ENCODE measurements around the gene MTMR10. TPM values are rescaled to one million over a fixed set of nuclear protein-coding genes. Genes with fewer than 3 reads are reported as not detected.

The MTMR10 gene
- total and polyA plus RNA-seq, 2 experiments from 2014 or later, result 4.3 to 11.3 TPM

GRCh38 chr15:30929982-30930381 lies 61.4 kb downstream of the MTMR10 start:
- H3K4me1 Mint-ChIP-seq, result peaks cover 6% of the 10 kb centered on the region; the same call in 2 of the 3 replicates
- no peaks in the 10 kb centered on the region for H3F3A ChIP-seq (replicated peaks; ENCODE audit: low read depth)
- 0 out of 2 replicates have a peak, but pooled peaks cover 6% of the 10 kb centered on the region for H3K79me2 ChIP-seq (replicated peaks; ENCODE audit: insufficient read depth)
- no peak overlapping the region for H3K4me3 Mint-ChIP-seq
- ATAC-seq (no peak), DNase-seq (ENCODE audit: low spot score) (no peak)
- H3K27me3 Mint-ChIP-seq (ENCODE audit: insufficient read depth, low read depth, poor library complexity), result peaks cover 2% of the 10 kb centered on the region
- peaks cover 76% of the 10 kb centered on the region for H3K36me3 Mint-ChIP-seq (ENCODE audit: low read depth)
- TF ChIP-seq POLR2AphosphoS5 (IDR thresholded peaks at IDR 0.05; ENCODE audit: low read depth), result no peak
- no peak for TF ChIP-seq EZH2phosphoT487 (IDR thresholded peaks at IDR 0.05; ENCODE audit: unreplicated experiment)
- TF ChIP-seq NANOG (IDR thresholded peaks at IDR 0.05; ENCODE audit: borderline replicate concordance), result no peak
- TF ChIP-seq CTCF (conservative IDR thresholded peaks at IDR 0.05; ENCODE audit: low read depth in 2 of 2), result no peak
- TF ChIP-seq, protein P1, sequence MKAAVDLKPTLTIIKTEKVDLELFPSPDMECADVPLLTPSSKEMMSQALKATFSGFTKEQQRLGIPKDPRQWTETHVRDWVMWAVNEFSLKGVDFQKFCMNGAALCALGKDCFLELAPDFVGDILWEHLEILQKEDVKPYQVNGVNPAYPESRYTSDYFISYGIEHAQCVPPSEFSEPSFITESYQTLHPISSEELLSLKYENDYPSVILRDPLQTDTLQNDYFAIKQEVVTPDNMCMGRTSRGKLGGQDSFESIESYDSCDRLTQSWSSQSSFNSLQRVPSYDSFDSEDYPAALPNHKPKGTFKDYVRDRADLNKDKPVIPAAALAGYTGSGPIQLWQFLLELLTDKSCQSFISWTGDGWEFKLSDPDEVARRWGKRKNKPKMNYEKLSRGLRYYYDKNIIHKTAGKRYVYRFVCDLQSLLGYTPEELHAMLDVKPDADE (IDR thresholded peaks at IDR 0.05), result no peak
- no peak for TF ChIP-seq ZNF331 (CRISPR knock-in tag; IDR thresholded peaks at IDR 0.05; ENCODE audit: low read depth)
- no peak for TF ChIP-seq JUNB (IDR thresholded peaks at IDR 0.05; ENCODE audit: unreplicated experiment)
- no peak for TF ChIP-seq STAT1 (IDR thresholded peaks at IDR 0.05; ENCODE audit: unreplicated experiment)
- TF ChIP-seq, protein P2, sequence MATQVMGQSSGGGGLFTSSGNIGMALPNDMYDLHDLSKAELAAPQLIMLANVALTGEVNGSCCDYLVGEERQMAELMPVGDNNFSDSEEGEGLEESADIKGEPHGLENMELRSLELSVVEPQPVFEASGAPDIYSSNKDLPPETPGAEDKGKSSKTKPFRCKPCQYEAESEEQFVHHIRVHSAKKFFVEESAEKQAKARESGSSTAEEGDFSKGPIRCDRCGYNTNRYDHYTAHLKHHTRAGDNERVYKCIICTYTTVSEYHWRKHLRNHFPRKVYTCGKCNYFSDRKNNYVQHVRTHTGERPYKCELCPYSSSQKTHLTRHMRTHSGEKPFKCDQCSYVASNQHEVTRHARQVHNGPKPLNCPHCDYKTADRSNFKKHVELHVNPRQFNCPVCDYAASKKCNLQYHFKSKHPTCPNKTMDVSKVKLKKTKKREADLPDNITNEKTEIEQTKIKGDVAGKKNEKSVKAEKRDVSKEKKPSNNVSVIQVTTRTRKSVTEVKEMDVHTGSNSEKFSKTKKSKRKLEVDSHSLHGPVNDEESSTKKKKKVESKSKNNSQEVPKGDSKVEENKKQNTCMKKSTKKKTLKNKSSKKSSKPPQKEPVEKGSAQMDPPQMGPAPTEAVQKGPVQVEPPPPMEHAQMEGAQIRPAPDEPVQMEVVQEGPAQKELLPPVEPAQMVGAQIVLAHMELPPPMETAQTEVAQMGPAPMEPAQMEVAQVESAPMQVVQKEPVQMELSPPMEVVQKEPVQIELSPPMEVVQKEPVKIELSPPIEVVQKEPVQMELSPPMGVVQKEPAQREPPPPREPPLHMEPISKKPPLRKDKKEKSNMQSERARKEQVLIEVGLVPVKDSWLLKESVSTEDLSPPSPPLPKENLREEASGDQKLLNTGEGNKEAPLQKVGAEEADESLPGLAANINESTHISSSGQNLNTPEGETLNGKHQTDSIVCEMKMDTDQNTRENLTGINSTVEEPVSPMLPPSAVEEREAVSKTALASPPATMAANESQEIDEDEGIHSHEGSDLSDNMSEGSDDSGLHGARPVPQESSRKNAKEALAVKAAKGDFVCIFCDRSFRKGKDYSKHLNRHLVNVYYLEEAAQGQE (IDR thresholded peaks at IDR 0.05; ENCODE audit: unreplicated experiment), result no peak
- no peak for TF ChIP-seq ZNF114 (CRISPR knock-in tag; IDR thresholded peaks at IDR 0.05)
- TF ChIP-seq CREB1 (CRISPR knock-in tag; IDR thresholded peaks at IDR 0.05; ENCODE audit: low read depth), result no peak
- no peak for TF ChIP-seq ZNF462 (CRISPR knock-in tag; IDR thresholded peaks at IDR 0.05)
- TF ChIP-seq EZH2 (IDR thresholded peaks at IDR 0.05; ENCODE audit: low read depth, unreplicated experiment), result no peak
- no peak overlapping the region for H3K27ac Mint-ChIP-seq
- H3K27ac ChIP-seq (ENCODE audit: low read depth), result no peak overlapping the region
- no peak overlapping the region for H3K4me3 ChIP-seq
- no peaks in the 10 kb centered on the region for H3K9me3 Mint-ChIP-seq
- no peaks in the 10 kb centered on the region for H3K27me3 ChIP-seq (ENCODE audit: insufficient read depth)
- no peak overlapping the region for H3K4me2 ChIP-seq
- no peak overlapping the region for H2AFZ ChIP-seq
- no peaks in the 10 kb centered on the region for H4K20me1 ChIP-seq (replicated peaks; ENCODE audit: insufficient read depth)
- H3K36me3 ChIP-seq (ENCODE audit: insufficient read depth), result peaks cover 9% of the 10 kb centered on the region; the same call in 1 of the 2 replicates
- H3K9me2 ChIP-seq (ENCODE audit: insufficient read depth), result no peaks in the 10 kb centered on the region
- no peaks in the 10 kb centered on the region for H3K4me1 ChIP-seq (ENCODE audit: insufficient read depth)
